HG03378 (cell line): ENCODE results near the gene CARD14.

Experiments used
- ATAC-seq: cut with Tn5 transposase; IDR thresholded peaks from one replicate; pipeline ENCODE4 v1.9.1; 2021; ENCODE audit warnings: mild to moderate bottlenecking, moderate library complexity; ENCODE audit not compliant: unreplicated experiment

The CARD14 gene

GRCh38 chr17:80169784-80170500, at the start of gene CARD14:
Gene CARD14, plus strand, starts transcription at chr17:80170030. Its CDS starts 11,409 bp downstream, at chr17:80181439.
- no peak for ATAC-seq

DNA sequence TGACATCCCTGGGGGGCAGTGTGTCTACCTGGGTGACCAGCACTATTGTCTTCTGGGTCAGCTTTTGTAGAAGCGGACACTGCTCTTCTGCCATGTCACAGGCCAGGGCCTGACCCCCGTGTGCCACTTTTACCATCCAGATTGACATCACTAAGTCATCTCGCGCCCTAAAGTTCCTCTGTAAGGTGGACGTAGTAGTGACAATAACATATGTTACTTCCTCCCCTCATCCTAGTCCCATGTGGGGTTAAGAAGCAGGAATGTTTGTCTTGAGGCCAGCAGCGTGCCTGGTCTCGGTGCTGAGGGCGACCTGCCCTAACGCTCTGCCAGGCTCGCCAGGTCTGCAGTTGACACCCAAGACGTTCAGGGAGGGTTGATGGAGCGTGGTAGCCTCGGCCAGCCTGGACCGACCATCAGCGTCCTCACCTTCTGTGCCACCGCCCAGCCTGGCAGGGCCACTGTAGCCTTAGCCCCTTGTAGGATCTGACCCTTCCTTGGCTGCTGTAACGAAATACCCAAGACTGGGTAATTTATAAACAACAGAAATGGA, 47.7 kb upstream of the CARD14 start:
- ATAC-seq, result no peak

- ATAC-seq, result no peak
Observed at GRCh38 chr17:80122926-80123505, 46.8 kb upstream of the CARD14 start.

DNA sequence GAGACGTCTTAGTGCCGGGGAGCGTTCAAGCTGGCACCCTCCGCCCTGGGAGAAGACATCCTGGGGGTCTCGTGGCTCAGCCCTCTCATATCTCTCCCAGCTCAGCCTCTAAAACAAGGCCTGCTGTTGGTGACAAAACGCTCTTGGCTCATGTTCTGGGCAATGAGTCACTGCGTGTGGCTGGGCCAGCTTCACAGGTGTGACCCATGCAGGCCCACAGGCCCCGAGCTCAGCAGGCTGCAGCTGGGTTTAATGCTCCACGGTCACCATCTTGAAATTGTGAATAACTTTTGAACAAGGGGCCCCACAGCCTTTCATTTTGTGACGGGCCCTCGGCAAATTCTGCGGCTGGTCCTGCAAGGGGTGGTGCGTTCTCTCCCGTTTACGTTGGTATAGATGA, 46.0 kb upstream of the CARD14 start:
- ATAC-seq, result no peak

DNA sequence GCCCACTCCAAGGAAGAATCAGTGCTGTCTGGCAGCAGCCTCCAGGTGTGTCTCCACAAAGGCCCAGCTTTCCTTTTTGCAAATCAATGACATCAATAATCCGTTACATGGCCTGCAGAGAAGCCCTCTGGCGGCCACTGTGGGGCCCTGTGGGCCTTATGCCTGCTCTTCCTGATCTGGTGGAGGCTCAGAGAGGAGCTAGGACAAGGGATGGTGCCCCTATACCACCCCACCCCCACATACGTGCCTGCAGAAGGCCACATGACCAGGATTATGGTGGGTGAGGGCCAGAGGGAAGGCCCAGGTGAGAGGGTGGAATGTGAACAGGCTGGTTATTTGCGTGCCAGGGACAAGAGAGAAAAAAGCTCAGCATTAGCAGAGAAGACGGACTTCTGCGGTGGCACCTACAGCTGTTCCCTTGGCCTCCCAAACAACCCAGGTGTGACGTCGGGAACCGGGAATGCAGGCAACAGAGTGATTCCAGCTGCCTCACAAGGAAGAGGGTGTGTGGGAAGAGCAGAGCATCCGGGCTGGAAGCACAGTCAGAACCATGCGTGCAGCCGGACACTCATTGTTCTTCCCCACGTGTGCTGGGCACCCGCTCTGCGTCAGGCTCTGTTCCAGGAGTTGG, 45.4 kb upstream of the CARD14 start:
- ATAC-seq, result no peak

DNA sequence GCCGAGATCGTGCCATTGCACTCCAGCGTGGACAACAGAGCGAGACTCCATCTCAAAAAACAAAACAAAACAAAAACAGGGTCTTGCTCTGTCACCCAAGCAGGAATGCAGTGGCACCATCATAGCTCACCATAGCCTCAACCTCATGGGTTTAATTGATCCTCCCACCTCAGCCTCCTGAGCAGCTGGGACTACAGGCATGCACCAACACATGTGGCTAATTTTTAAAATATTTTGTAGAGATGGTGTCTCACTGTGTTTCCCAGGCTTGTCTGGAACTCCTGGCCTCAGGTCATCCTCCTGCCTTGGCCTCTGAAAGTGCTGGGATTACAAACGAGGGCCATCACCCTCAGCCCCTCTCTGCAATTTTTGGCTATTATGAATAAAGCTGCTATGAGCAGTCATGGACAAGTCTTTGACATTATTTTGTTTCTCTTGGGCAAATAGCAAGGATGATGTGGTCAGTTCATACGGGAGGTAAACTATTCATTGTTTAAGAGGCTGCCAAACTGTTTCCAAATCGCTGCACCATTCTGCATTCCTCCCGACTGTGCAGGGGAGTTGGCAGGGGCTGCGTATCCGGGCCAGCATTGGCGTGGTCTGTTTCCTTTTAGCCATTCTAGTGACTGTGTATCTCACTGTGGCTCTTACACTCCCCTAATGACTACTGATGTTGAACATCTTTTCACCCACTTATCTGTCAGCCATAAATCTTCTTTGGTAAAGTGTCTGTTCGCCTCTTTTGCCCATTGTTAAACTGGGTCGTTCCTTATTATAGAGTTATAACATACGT, 44.0 kb upstream of the CARD14 start:
- ATAC-seq, result no peak

GRCh38 chr17:80126449-80126715, 43.4 kb upstream of the CARD14 start:
- ATAC-seq, result no peak

- ATAC-seq, result no peak
Observed at GRCh38 chr17:80129006-80129565, 40.7 kb upstream of the CARD14 start.

- no peak for ATAC-seq
Observed at GRCh38 chr17:80130992-80131391, 38.8 kb upstream of the CARD14 start.

GRCh38 chr17:80132906-80133625, 36.8 kb upstream of the CARD14 start:
- no peak for ATAC-seq

DNA sequence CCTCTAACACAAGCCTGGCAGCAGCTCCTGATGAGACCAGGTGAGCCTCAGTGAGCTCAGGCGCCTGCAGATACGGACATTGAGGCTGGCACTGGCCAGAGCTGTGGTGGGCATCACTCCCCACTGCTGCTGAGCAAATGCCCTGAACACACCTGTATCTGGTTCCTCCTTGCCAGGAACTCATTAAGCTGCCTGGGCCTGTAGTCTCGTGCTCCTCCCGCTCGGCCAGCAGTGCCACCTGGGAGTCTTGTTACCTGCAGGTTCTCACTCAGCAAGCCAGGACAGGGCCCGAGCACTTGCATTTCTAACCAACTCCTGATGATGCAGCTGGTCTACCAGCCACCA, 36.2 kb upstream of the CARD14 start:
- ATAC-seq, result no peak

- no peak for ATAC-seq
Observed at GRCh38 chr17:80137131-80137530, 32.7 kb upstream of the CARD14 start.

GRCh38 chr17:80138856-80139426, 30.9 kb upstream of the CARD14 start:
- ATAC-seq, result no peak

- ATAC-seq, result no peak
Observed at GRCh38 chr17:80141463-80142165, 28.2 kb upstream of the CARD14 start.

- ATAC-seq, result no peak
Observed at GRCh38 chr17:80142929-80143328, 26.9 kb upstream of the CARD14 start.

- no peak for ATAC-seq
Observed at GRCh38 chr17:80145076-80146075, 24.5 kb upstream of the CARD14 start.

- peak; percentile 10 for ATAC-seq
Observed at GRCh38 chr17:80146121-80147034, 23.5 kb upstream of the CARD14 start.
